GM23248 (cell line): ENCODE data around the gene PTPRN. TPM values are rescaled to one million over a fixed set of nuclear protein-coding genes. Genes with fewer than 3 reads are reported as not detected.

ENCODE experiments used
- DNase-seq: peaks from one replicate; pipeline ENCODE4 v3.0.0-alpha.2; 2015
- H2AFZ ChIP-seq: fragments of 200-600 bp; sonication (generic); 2 replicates; pipeline ENCODE4 v1.6.1; 2016; ENCODE audit warnings: antibody characterized with exemption
- H3F3A ChIP-seq: fragments of 200-600 bp; sonication (generic); 2 replicates; pipeline ENCODE4 v1.6.1; 2016; ENCODE audit warnings: mild to moderate bottlenecking, antibody characterized with exemption, mixed run types; ENCODE audit not compliant: insufficient read depth
- H3K27ac ChIP-seq: fragments of 200-600 bp; sonication (generic); 2 replicates; pipeline ENCODE4 v1.5.1; 2016; ENCODE audit warnings: mild to moderate bottlenecking
- H3K27me3 ChIP-seq: fragments of 200-600 bp; sonication (generic); replicated peaks from 2 replicates; pipeline ENCODE4 v1.6.1; 2016; ENCODE audit warnings: mild to moderate bottlenecking; ENCODE audit not compliant: insufficient read depth
- H3K36me3 ChIP-seq: fragments of 200-600 bp; sonication (generic); 2 replicates; pipeline ENCODE4 v1.6.1; 2016; ENCODE audit warnings: low read depth, mild to moderate bottlenecking
- H3K4me1 ChIP-seq: fragments of 200-600 bp; sonication (generic); 2 replicates; pipeline ENCODE4 v1.6.1; 2016; ENCODE audit warnings: mild to moderate bottlenecking; ENCODE audit not compliant: insufficient read depth
- H3K4me2 ChIP-seq: fragments of 200-600 bp; sonication (generic); one replicate; pipeline ENCODE4 v1.6.1; 2016; ENCODE audit warnings: mild to moderate bottlenecking; ENCODE audit not compliant: unreplicated experiment
- H3K4me3 ChIP-seq: fragments of 200-600 bp; sonication (generic); 2 replicates; pipeline ENCODE4 v1.5.1; 2016; ENCODE audit warnings: mild to moderate bottlenecking
- H3K79me2 ChIP-seq: fragments of 200-600 bp; sonication (generic); 2 replicates; pipeline ENCODE4 v1.6.1; 2016; ENCODE audit warnings: mild to moderate bottlenecking; ENCODE audit not compliant: insufficient read depth
- H3K9ac ChIP-seq: fragments of 200-600 bp; sonication (generic); 2 replicates; pipeline ENCODE4 v1.6.1; 2016; ENCODE audit warnings: mild to moderate bottlenecking
- H3K9me2 ChIP-seq: fragments of 200-600 bp; sonication (generic); 2 replicates; pipeline ENCODE4 v1.6.1; 2016; ENCODE audit warnings: mixed run types, mild to moderate bottlenecking, moderate library complexity; ENCODE audit not compliant: insufficient read depth
- H3K9me3 ChIP-seq: fragments of 200-600 bp; sonication (generic); one replicate; pipeline ENCODE4 v1.6.1; 2017; ENCODE audit warnings: low read depth
- H4K20me1 ChIP-seq: fragments of 200-600 bp; sonication (generic); 2 replicates; pipeline ENCODE4 v1.6.0; 2016; ENCODE audit not compliant: insufficient read depth
- EZH2 ChIP-seq: fragments of 200-600 bp; sonication (generic); IDR thresholded peaks from 2 replicates; pipeline ENCODE4 v1.6.1; 2018; ENCODE audit warnings: antibody characterized with exemption, mild to moderate bottlenecking; ENCODE audit not compliant: insufficient read depth, poor library complexity, severe bottlenecking
- EZH2phosphoT487 ChIP-seq: fragments of 200-600 bp; sonication (generic); IDR thresholded peaks from 2 replicates; pipeline ENCODE4 v1.6.1; 2018; ENCODE audit warnings: antibody characterized with exemption, moderate library complexity, mild to moderate bottlenecking, low read depth; ENCODE audit not compliant: insufficient read depth
- WGBS, 2 experiments: methylation state at CpG; one replicate each; pipeline ENCODE4 v1.1.6; 2015 to 2017; ENCODE audit warnings: low lambda C conversion rate in 2 of 2, low coverage in 1 of 2; ENCODE audit errors: missing lambda C conversion rate in 2 of 2; 5-methylcytosine and 5-hydroxymethylcytosine counted together
- in situ Hi-C: fragments of 300-500 bp; cut with MboI; formaldehyde crosslinking; loops from 2 replicates; pipeline ENCODE4 v1.15.0; 2020
- polyA plus RNA-seq: library from polyadenylated mRNA; unstranded; fragments of >200 nt; fragmentation: Nextera tagmentation; extraction: Ambion mirVana; gene quantifications from 2 replicates; pipeline ENCODE4 v1.2.1, GENCODE V29; 2016
- total RNA-seq: library from RNA; depleted of rRNA; stranded (reverse); fragments of >200 nt; shearing (Covaris generic); gene quantifications from 2 replicates; pipeline ENCODE4 v1.2.3, GENCODE V29; 2014

The PTPRN gene
- total and polyA plus RNA-seq, 2 experiments from 2014 or later: 29.2 to 54.1 TPM

GRCh38 chr2:219272995-219273394 is 36.2 kb downstream of the PTPRN start:
- Histone ChIP-seq H3F3A (peaks cover 18% of the 10 kb centered on the region), H3K4me3 (no peak overlapping the region), H3K4me2 (no peak overlapping the region), H3K9me3 (no peaks in the 10 kb centered on the region), H3K9me2 (no peaks in the 10 kb centered on the region), H3K79me2 (no peaks in the 10 kb centered on the region), H3K9ac (no peak overlapping the region), H4K20me1 (no peaks in the 10 kb centered on the region), H3K4me1 (peaks cover 29% of the 10 kb centered on the region), H2AFZ (no peak overlapping the region), H3K27me3 (no peaks in the 10 kb centered on the region), H3K27ac (no peak overlapping the region), H3K36me3 (no peaks in the 10 kb centered on the region)
- in situ Hi-C loops: no loop called here
- 54 to 67% methylated on average over 2 of the region's 2 CpGs for WGBS, 2 experiments
- no peak for TF ChIP-seq EZH2phosphoT487
- DNase-seq: no peak

- H3K36me3 ChIP-seq: no peaks in the 10 kb centered on the region
- H4K20me1 ChIP-seq: no peaks in the 10 kb centered on the region
- H3K9ac ChIP-seq: no peak overlapping the region
- H3K79me2 ChIP-seq: no peaks in the 10 kb centered on the region
- H3K4me2 ChIP-seq: no peak overlapping the region
- H2AFZ ChIP-seq: no peak overlapping the region
- H3F3A ChIP-seq: peaks cover 17% of the 10 kb centered on the region
- no peak overlapping the region for H3K4me3 ChIP-seq
- peaks cover 27% of the 10 kb centered on the region for H3K4me1 ChIP-seq
- H3K9me2 ChIP-seq: no peaks in the 10 kb centered on the region
- in situ Hi-C loops: no loop called here
- WGBS, 2 experiments: 70 to 74% methylated on average over 4 of the region's 4 CpGs
- DNase-seq: peak; percentile 39
- no peaks in the 10 kb centered on the region for H3K9me3 ChIP-seq
- TF ChIP-seq EZH2phosphoT487 (no peak), EZH2 (no peak)
- no peaks in the 10 kb centered on the region for H3K27me3 ChIP-seq
- no peak overlapping the region for H3K27ac ChIP-seq
Observed at GRCh38 chr2:219272356-219272755, 36.8 kb downstream of the PTPRN start.

DNA sequence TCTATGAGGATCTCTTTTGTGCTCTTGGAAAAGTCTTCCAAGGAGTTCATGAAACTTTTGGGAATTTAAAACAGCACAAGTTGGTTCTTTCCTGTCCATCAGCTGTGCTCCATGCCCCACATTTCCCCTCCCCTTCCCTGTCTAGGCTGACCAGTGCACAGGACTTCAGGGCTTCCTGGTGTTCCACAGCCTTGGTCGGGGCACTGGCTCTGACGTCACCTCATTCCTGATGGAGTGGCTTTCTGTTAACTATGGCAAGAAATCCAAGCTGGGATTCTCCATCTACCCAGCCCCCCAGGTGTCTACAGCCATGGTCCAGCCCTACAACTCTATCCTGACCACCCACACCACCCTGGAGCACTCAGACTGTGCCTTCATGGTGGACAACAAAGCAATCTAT is 38.2 kb downstream of the PTPRN start:
- H3K27ac ChIP-seq: no peak overlapping the region
- no peak overlapping the region for H3K4me2 ChIP-seq
- in situ Hi-C loops: no loop called here
- no peaks in the 10 kb centered on the region for H3K9me3 ChIP-seq
- peaks cover 27% of the 10 kb centered on the region for H3K4me1 ChIP-seq
- H2AFZ ChIP-seq: no peak overlapping the region
- TF ChIP-seq EZH2phosphoT487 (no peak), EZH2 (no peak)
- WGBS, 2 experiments: 52 to 57% methylated on average over 2 of the region's 2 CpGs
- no peak overlapping the region for H3K4me3 ChIP-seq
- H3K36me3 ChIP-seq: no peaks in the 10 kb centered on the region
- no peaks in the 10 kb centered on the region for H3K27me3 ChIP-seq
- H3K9ac ChIP-seq: no peak overlapping the region
- no peaks in the 10 kb centered on the region for H3K9me2 ChIP-seq
- no peaks in the 10 kb centered on the region for H4K20me1 ChIP-seq
- no peak for DNase-seq
- H3F3A ChIP-seq: peaks cover 17% of the 10 kb centered on the region
- no peaks in the 10 kb centered on the region for H3K79me2 ChIP-seq

GRCh38 chr2:219270055-219270372 is 39.2 kb downstream of the PTPRN start:
- no peak for DNase-seq
- Histone ChIP-seq H3K9ac (no peak overlapping the region), H3K79me2 (no peaks in the 10 kb centered on the region), H3F3A (peaks cover 16% of the 10 kb centered on the region), H3K4me3 (no peak overlapping the region), H3K9me3 (no peaks in the 10 kb centered on the region), H3K36me3 (no peaks in the 10 kb centered on the region), H3K9me2 (no peaks in the 10 kb centered on the region), H3K4me2 (no peak overlapping the region), H2AFZ (no peak overlapping the region), H3K27ac (no peak overlapping the region), H3K4me1 (peaks cover 27% of the 10 kb centered on the region), H3K27me3 (no peaks in the 10 kb centered on the region), H4K20me1 (no peaks in the 10 kb centered on the region)
- WGBS, 2 experiments: 76 to 78% methylated on average over 5 of the region's 5 CpGs
- TF ChIP-seq EZH2phosphoT487 (no peak), EZH2 (no peak)
- in situ Hi-C loops: no loop called here

DNA sequence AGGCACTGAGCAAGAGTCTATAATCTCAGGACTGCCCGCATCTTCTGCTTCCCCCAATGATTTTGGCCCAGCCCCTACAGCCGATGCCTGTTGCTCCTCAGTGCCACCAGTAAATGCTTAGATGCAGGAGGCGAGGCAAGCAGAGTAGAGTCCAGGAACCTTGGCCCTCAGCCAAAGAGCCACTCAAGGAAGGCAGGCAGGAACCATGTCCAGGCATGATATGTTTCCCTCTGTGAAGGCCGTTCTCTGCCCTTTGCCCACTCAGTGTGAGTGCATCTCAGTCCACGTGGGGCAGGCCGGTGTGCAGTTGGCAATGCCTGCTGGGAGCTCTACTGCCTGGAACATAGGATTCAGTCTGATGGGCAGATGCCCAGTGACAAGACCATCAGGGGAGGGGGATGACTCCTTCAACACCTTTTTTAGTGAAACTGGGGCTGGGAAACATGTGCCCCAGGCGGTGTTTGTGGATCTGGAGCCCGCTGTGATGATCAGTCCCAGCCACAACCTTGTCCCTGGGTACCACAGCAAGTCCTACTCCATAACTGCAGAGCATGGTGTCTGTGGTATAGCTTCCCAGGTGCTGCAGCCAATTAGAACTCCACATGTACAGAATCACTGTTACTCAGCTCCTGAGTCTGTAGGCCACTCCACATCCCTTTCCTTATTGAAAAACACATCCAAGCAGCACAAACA is 39.7 kb downstream of the PTPRN start:
- peaks cover 12% of the 10 kb centered on the region for H3F3A ChIP-seq
- H3K27me3 ChIP-seq: no peaks in the 10 kb centered on the region
- H3K9me2 ChIP-seq: no peaks in the 10 kb centered on the region
- H3K27ac ChIP-seq: no peak overlapping the region
- TF ChIP-seq EZH2phosphoT487: no peak
- TF ChIP-seq EZH2: no peak
- no peaks in the 10 kb centered on the region for H3K36me3 ChIP-seq
- peaks cover 23% of the 10 kb centered on the region for H3K4me1 ChIP-seq
- H4K20me1 ChIP-seq: no peaks in the 10 kb centered on the region
- 52 to 55% methylated on average over 8 of the region's 8 CpGs for WGBS, 2 experiments
- H3K79me2 ChIP-seq: no peaks in the 10 kb centered on the region
- DNase-seq: no peak
- H3K4me2 ChIP-seq: no peak overlapping the region
- H3K4me3 ChIP-seq: no peak overlapping the region
- no peak overlapping the region for H2AFZ ChIP-seq
- H3K9ac ChIP-seq: no peak overlapping the region
- in situ Hi-C loops: no loop called here
- no peaks in the 10 kb centered on the region for H3K9me3 ChIP-seq
